Brain microvascular endothelial cell (primary cell): ENCODE data around the gene SERPINF2.

Source experiments
- DNase-seq: peaks from one replicate; pipeline ENCODE4 v3.0.0-alpha.2; 2020
- H3K27ac ChIP-seq: fragments of 250-450 bp; sonication (Bioruptor Pico); 2 replicates; pipeline ENCODE4 v1.5.1; 2020; ENCODE audit warnings: mild to moderate bottlenecking, moderate library complexity
- H3K27me3 ChIP-seq: fragments of 250-450 bp; sonication (Bioruptor Pico); replicated peaks from 2 replicates; pipeline ENCODE4 v1.5.1; 2020; ENCODE audit warnings: mild to moderate bottlenecking
- H3K36me3 ChIP-seq: fragments of 250-450 bp; sonication (Bioruptor Pico); replicated peaks from 2 replicates; pipeline ENCODE4 v1.5.1; 2020; ENCODE audit warnings: mild to moderate bottlenecking
- H3K4me3 ChIP-seq: 2 replicates; pipeline ENCODE4 v1.5.1; 2011; ENCODE audit warnings: low read depth, mild to moderate bottlenecking, control low read depth, low read length, moderate library complexity
- in situ Hi-C: cut with HindIII; loops from 2 replicates; pipeline ENCODE4 v1.10.0; 2017; ENCODE audit warnings: low sequenced_read_pairs, low pct_ligation_motif_present
- TF ChIP-seq, protein P1 (sequence below): IDR thresholded peaks from 2 replicates; pipeline ENCODE4 v1.5.1; 2011; ENCODE audit warnings: low read depth, mild to moderate bottlenecking, moderate library complexity, low read length, control low read depth, inconsistent platforms; ENCODE audit errors: missing control alignments

The SERPINF2 gene

DNA sequence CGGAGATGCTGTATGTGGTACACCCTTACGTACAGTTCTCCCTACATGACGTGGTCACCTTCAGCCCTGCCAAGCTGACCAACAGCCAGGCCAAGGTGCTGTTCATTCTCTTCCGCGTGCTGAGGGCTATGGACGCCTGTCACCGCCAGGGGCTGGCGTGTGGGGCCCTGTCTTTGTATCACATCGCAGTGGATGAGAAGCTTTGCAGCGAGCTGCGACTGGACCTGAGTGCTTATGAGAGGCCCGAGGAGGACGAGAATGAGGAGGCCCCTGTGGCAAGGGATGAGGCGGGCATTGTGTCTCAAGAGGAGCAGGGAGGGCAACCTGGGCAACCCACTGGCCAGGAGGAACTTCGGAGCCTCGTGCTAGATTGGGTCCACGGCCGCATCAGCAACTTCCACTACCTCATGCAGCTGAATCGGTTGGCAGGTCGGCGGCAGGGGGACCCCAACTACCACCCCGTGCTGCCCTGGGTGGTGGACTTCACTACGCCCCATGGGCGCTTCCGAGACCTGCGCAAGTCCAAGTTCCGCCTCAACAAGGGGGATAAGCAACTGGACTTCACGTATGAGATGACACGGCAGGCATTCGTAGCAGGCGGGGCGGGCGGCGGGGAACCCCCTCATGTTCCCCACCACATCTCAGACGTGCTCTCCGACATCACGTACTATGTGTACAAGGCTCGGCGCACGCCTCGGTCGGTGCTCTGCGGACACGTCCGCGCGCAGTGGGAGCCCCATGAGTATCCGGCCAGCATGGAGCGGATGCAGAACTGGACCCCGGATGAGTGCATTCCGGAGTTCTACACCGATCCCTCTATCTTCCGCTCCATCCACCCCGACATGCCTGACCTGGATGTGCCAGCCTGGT, 16.8 kb upstream of the SERPINF2 start:
- TF ChIP-seq, protein P1, sequence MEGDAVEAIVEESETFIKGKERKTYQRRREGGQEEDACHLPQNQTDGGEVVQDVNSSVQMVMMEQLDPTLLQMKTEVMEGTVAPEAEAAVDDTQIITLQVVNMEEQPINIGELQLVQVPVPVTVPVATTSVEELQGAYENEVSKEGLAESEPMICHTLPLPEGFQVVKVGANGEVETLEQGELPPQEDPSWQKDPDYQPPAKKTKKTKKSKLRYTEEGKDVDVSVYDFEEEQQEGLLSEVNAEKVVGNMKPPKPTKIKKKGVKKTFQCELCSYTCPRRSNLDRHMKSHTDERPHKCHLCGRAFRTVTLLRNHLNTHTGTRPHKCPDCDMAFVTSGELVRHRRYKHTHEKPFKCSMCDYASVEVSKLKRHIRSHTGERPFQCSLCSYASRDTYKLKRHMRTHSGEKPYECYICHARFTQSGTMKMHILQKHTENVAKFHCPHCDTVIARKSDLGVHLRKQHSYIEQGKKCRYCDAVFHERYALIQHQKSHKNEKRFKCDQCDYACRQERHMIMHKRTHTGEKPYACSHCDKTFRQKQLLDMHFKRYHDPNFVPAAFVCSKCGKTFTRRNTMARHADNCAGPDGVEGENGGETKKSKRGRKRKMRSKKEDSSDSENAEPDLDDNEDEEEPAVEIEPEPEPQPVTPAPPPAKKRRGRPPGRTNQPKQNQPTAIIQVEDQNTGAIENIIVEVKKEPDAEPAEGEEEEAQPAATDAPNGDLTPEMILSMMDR: no peak
- Histone ChIP-seq H3K27ac (no peak overlapping the region), H3K27me3 (no peaks in the 10 kb centered on the region), H3K4me3 (peak overlapping the region; percentile 54), H3K36me3 (peaks cover 2% of the 10 kb centered on the region)
- in situ Hi-C loops: no loop called here
- no peak for DNase-seq

DNA sequence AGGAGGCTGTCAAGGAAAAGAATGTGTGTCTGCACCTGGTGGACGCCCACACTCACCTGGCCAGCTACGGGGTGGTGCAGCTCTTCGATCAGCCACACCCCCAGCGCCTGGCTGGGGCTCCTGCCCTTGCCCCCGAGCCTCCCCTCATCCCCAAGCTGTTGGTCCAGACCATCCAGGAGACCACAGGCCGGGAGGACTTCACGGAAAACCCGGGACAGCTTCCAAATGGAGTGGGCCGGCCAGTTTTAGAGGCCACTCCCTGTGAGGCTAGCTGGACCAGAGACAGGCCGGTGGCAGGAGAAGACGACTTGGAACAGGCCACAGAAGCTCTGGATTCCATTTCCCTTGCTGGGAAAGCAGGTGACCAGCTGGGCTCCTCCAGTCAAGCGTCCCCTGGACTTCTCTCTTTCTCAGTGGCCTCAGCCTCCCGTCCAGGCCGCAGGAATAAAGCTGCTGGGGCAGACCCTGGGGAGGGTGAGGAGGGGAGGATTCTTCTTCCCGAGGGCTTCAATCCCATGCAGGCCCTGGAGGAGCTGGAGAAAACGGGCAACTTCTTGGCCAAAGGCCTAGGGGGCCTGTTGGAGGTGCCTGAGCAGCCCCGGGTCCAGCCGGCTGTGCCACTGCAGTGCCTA, 15.9 kb upstream of the SERPINF2 start:
- Histone ChIP-seq H3K36me3 (peaks cover 2% of the 10 kb centered on the region), H3K27ac (no peak overlapping the region), H3K27me3 (no peaks in the 10 kb centered on the region), H3K4me3 (no peak overlapping the region)
- DNase-seq: no peak
- TF ChIP-seq, protein P1: no peak
- in situ Hi-C loops: no loop called here

DNA sequence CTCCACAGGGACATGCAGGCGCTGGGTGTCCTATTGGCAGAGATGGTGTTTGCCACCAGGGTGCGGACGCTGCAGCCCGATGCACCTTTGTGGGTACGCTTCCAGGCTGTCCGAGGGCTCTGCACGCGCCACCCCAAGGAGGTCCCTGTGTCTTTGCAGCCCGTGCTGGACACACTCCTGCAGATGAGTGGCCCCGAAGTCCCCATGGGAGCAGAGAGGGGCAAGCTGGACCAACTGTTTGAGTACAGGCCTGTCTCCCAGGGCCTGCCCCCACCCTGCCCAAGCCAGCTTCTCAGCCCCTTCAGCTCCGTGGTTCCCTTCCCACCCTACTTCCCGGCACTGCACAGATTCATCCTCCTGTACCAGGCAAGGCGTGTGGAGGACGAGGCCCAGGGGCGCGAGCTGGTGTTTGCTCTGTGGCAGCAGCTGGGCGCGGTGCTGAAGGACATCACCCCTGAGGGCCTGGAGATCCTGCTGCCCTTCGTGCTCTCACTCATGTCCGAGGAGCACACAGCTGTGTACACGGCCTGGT, 15.3 kb upstream of the SERPINF2 start:
- Histone ChIP-seq H3K27me3 (no peaks in the 10 kb centered on the region), H3K4me3 (no peak overlapping the region), H3K36me3 (peaks cover 2% of the 10 kb centered on the region), H3K27ac (no peak overlapping the region)
- TF ChIP-seq, protein P1: no peak
- in situ Hi-C loops: no loop called here
- DNase-seq: no peak

DNA sequence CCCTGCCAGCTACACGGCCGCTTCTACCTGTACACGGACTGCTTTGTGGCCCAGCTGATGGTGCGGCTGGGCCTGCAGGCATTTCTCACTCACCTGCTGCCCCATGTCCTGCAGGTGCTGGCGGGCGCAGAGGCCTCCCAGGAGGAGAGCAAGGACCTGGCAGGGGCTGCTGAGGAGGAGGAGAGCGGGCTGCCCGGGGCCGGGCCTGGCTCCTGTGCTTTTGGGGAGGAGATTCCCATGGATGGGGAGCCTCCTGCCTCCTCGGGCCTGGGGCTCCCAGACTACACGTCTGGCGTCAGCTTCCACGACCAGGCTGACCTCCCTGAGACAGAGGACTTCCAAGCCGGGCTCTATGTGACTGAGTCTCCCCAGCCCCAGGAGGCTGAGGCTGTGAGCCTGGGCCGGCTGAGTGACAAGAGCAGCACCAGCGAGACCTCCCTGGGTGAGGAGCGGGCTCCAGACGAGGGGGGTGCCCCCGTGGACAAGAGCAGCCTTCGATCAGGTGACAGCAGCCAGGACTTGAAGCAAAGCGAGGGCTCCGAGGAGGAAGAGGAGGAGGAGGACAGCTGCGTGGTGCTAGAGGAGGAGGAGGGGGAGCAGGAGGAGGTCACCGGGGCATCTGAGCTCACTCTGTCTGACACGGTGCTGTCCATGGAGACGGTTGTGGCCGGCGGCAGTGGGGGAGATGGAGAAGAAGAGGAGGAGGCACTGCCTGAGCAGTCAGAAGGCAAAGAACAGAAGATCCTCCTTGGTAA, 14.6 kb upstream of the SERPINF2 start:
- no peak for DNase-seq
- Histone ChIP-seq H3K36me3 (peaks cover 4% of the 10 kb centered on the region), H3K27me3 (no peaks in the 10 kb centered on the region), H3K27ac (no peak overlapping the region), H3K4me3 (no peak overlapping the region)
- in situ Hi-C loops: no loop called here
- TF ChIP-seq, protein P1: no peak

DNA sequence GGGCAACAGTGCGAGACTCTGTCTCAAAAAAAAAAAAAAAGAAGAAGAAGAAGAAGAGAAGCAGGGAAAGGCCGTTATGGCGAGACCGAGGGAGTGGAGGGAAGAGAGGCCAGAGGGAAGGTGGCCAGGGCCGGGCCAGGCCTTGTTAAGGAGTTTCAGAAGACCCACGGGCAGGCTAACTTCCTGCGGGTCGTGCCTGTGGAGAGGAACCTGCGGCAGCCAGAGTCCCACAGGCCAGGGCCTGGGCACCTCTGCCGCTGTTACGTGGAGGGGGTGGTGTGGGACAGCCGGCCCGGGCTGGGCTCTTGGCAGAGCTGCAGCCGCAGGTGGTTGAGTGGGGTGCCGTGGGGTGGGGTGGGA, 12.7 kb upstream of the SERPINF2 start:
- no peak for DNase-seq
- in situ Hi-C loops: no loop called here
- Histone ChIP-seq H3K27ac (no peak overlapping the region), H3K36me3 (peaks cover 11% of the 10 kb centered on the region), H3K27me3 (no peaks in the 10 kb centered on the region), H3K4me3 (no peak overlapping the region)
- TF ChIP-seq, protein P1: no peak
